PC-9 (cell line): ENCODE data around the gene CCDC66. TPM values are rescaled to one million over a fixed set of nuclear protein-coding genes. Genes with fewer than 3 reads are reported as not detected.

Experiments
- BruUV-seq: library from RNA; stranded (reverse); fragments of 400-500 nt; replicated peaks from 2 replicates; lab custom pipeline; 2021; lab: Mats Ljungman, UMichigan
- CTCF ChIA-PET: fragments of 300-600 bp; sonication (Branson Sonifier 250); formaldehyde crosslinking; loops from one replicate; lab custom pipeline; 2022; ENCODE audit warnings: antibody characterized with exemption; lab: Charles Lee
- POLR2A ChIA-PET: fragments of 300-600 bp; sonication (Branson Sonifier 250); formaldehyde crosslinking; loops from one replicate; lab custom pipeline; 2022; ENCODE audit warnings: antibody characterized with exemption; ENCODE audit not compliant: unreplicated experiment; lab: Charles Lee
- DNase-seq, 2 experiments: peaks; one replicate each; pipeline versions ENCODE4 v3.0.0 to v3.0.0-alpha.2; 2015 to 2022; ENCODE audit warnings: mixed read lengths in 1 of 2
- H2AFZ ChIP-seq: fragments of 200-600 bp; sonication (generic); 2 replicates; pipeline ENCODE4 v1.8.1; 2017; ENCODE audit warnings: antibody characterized with exemption
- H3F3A ChIP-seq: fragments of 200-600 bp; sonication (generic); 2 replicates; pipeline ENCODE4 v1.8.1; 2017; ENCODE audit warnings: antibody characterized with exemption, mild to moderate bottlenecking, low read depth; ENCODE audit not compliant: insufficient read depth
- H3K27ac ChIP-seq: fragments of 200-600 bp; sonication (generic); 2 replicates; pipeline ENCODE4 v1.6.1; 2016; ENCODE audit warnings: mixed run types
- H3K27me3 ChIP-seq: fragments of 200-600 bp; sonication (generic); 2 replicates; pipeline ENCODE4 v1.6.1; 2016; ENCODE audit warnings: low read depth, mixed run types; ENCODE audit not compliant: insufficient read depth
- H3K36me3 ChIP-seq: fragments of 200-600 bp; sonication (generic); 2 replicates; pipeline ENCODE4 v1.6.1; 2016; ENCODE audit warnings: low read depth, mixed run types
- H3K4me1 ChIP-seq: fragments of 200-600 bp; sonication (generic); replicated peaks from 2 replicates; pipeline ENCODE4 v1.6.1; 2016; ENCODE audit warnings: mixed run types; ENCODE audit not compliant: insufficient read depth
- H3K4me2 ChIP-seq: fragments of 200-600 bp; sonication (generic); 2 replicates; pipeline ENCODE4 v1.6.1; 2017; ENCODE audit warnings: mixed run types
- H3K4me3 ChIP-seq: fragments of 200-600 bp; sonication (generic); 2 replicates; pipeline ENCODE4 v1.6.1; 2016; ENCODE audit warnings: mixed run types
- H3K79me2 ChIP-seq: fragments of 200-600 bp; sonication (generic); 2 replicates; pipeline ENCODE4 v1.6.1; 2017; ENCODE audit warnings: low read depth, mixed run types
- H3K9me2 ChIP-seq: fragments of 200-600 bp; sonication (generic); 2 replicates; pipeline ENCODE4 v1.8.1; 2017; ENCODE audit warnings: mild to moderate bottlenecking; ENCODE audit not compliant: insufficient read depth
- H3K9me3 ChIP-seq: fragments of 200-600 bp; sonication (generic); 2 replicates; pipeline ENCODE4 v1.8.1; 2016; ENCODE audit warnings: low read depth; ENCODE audit not compliant: insufficient read depth
- H4K20me1 ChIP-seq: fragments of 200-600 bp; sonication (generic); 2 replicates; pipeline ENCODE4 v1.8.1; 2017; ENCODE audit not compliant: insufficient read depth
- CTCF ChIP-seq: fragments of 200-600 bp; sonication (generic); conservative IDR thresholded peaks from 2 replicates; pipeline ENCODE4 v1.6.1; 2017; ENCODE audit warnings: mixed run types, antibody characterized with exemption, mild to moderate bottlenecking, moderate library complexity
- EZH2 ChIP-seq: fragments of 200-600 bp; sonication (generic); IDR thresholded peaks from 2 replicates; pipeline ENCODE4 v1.8.0; 2017; ENCODE audit warnings: antibody characterized with exemption, low read depth
- intact Hi-C: fragments of 100-400 bp; cut with micrococcal nuclease; formaldehyde crosslinking; loops from one replicate; pipeline ENCODE4 v1.10.0; 2022; ENCODE audit not compliant: unreplicated experiment
- total RNA-seq: library from RNA; stranded (reverse); gene quantifications from 2 replicates; pipeline ENCODE4 v1.2.3, GENCODE V29; 2021

CCDC66 gene
- total RNA-seq, 1 experiment from 2014 or later: 22.3 TPM

- H3K4me1 ChIP-seq: no peaks in the 10 kb centered on the region
- no peaks in the 10 kb centered on the region for H4K20me1 ChIP-seq
- H3K4me2 ChIP-seq: no peak overlapping the region
- peaks cover 3% of the 10 kb centered on the region; the same call in 1 of the 2 replicates for H3F3A ChIP-seq
- no peaks in the 10 kb centered on the region for H3K27me3 ChIP-seq
- ChIA-PET POLR2A (no interaction called here), CTCF (interaction anchor here (0.6 kb wide), 1 partner anchor 14 kb away, joined by 7 read pairs; no protein-coding TSS in a partner anchor)
- no peak overlapping the region for H3K4me3 ChIP-seq
- peaks cover 13% of the 10 kb centered on the region for H3K36me3 ChIP-seq
- H3K9me2 ChIP-seq: no peaks in the 10 kb centered on the region
- no TSS peak for BruUV-seq
- no peak for DNase-seq
- no peaks in the 10 kb centered on the region for H3K79me2 ChIP-seq
- intact Hi-C loops: no loop called here
- no peak overlapping the region for H3K27ac ChIP-seq
- H2AFZ ChIP-seq: no peak overlapping the region
- no peaks in the 10 kb centered on the region for H3K9me3 ChIP-seq
- TF ChIP-seq CTCF (no peak), EZH2 (no peak)
Measured at GRCh38 chr3:56611364-56611763, 54.4 kb downstream of the CCDC66 start.

- DNase-seq: no peak
- POLR2A ChIA-PET: no interaction called here
Measured at GRCh38 chr3:56612146-56612545, 55.2 kb downstream of the CCDC66 start.

DNA sequence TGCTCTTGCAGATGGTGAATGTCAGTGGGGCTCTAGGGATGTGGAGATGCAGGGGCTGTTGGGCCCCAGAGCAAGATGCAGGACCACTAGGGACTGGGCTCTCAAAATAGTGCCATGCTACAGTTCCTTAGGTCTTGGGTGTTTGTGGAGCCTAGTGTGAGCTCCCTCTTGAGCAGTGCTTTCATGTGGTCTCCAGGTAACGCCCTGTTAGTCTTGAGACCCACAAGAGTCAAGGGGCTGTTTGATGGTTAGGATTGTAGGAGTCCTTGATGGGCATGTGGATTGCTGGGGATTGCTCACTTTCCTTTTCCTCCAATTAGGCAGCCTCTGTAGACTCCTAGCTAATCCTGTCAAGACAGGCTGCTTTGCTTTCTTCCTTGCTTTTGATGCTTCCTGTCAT is 56.0 kb downstream of the CCDC66 start:
- intact Hi-C loops: no loop called here
- Histone ChIP-seq H3K27ac (no peak overlapping the region), H3K4me2 (no peak overlapping the region), H3K79me2 (no peaks in the 10 kb centered on the region), H3K4me1 (no peaks in the 10 kb centered on the region), H3F3A (peaks cover 3% of the 10 kb centered on the region), H3K9me3 (no peaks in the 10 kb centered on the region), H2AFZ (no peak overlapping the region), H4K20me1 (no peaks in the 10 kb centered on the region; the same call in 1 of the 2 replicates), H3K27me3 (no peaks in the 10 kb centered on the region), H3K9me2 (no peaks in the 10 kb centered on the region), H3K36me3 (peaks cover 18% of the 10 kb centered on the region), H3K4me3 (no peak overlapping the region)
- CTCF ChIA-PET: no interaction called here
- POLR2A ChIA-PET: no interaction called here
- no peak for TF ChIP-seq CTCF
- no peak for TF ChIP-seq EZH2
- BruUV-seq: no TSS peak
- DNase-seq: no peak

More at GRCh38 chr3:56612146-56612545, 55.2 kb downstream of the CCDC66 start:
- no peak overlapping the region for H3K27ac ChIP-seq
- H3K36me3 ChIP-seq: peaks cover 13% of the 10 kb centered on the region
- H3K4me1 ChIP-seq: no peaks in the 10 kb centered on the region
- peaks cover 3% of the 10 kb centered on the region for H3F3A ChIP-seq
- CTCF ChIA-PET: no interaction called here
- H3K4me3 ChIP-seq: no peak overlapping the region
- H3K9me3 ChIP-seq: no peaks in the 10 kb centered on the region
- H3K9me2 ChIP-seq: no peaks in the 10 kb centered on the region
- H3K27me3 ChIP-seq: no peaks in the 10 kb centered on the region
- H2AFZ ChIP-seq: no peak overlapping the region
- BruUV-seq: no TSS peak
- intact Hi-C loops: no loop called here
- H3K79me2 ChIP-seq: no peaks in the 10 kb centered on the region
- H4K20me1 ChIP-seq: no peaks in the 10 kb centered on the region
- no peak overlapping the region for H3K4me2 ChIP-seq
- TF ChIP-seq EZH2: no peak
- TF ChIP-seq CTCF: no peak
